Hematopoietic multipotent progenitor cell treated with erythropoietin and hydrocortisone succinate and interleukin-3 and kit ligand, for 8 days (in vitro differentiated cells): ENCODE results near the gene HSD17B12.
"Not testable (repeated sequence)": the region's sequence is repeated elsewhere in the genome, so short reads cannot be mapped to it uniquely, and the experiment has no call there.

Experiments used
- DNase-seq: peaks from one replicate; pipeline ENCODE4 v3.0.0-alpha.2; 2015

The HSD17B12 gene

GRCh38 chr11:43748095-43748494 lies 67.6 kb downstream of the HSD17B12 start:
- DNase-seq, result no peak

GRCh38 chr11:43751726-43752125 lies 71.2 kb downstream of the HSD17B12 start:
- DNase-seq, result no peak

- no peak for DNase-seq
Observed at GRCh38 chr11:43756575-43756974, 76.0 kb downstream of the HSD17B12 start.

- no peak for DNase-seq
Observed at GRCh38 chr11:43758927-43759326, 78.4 kb downstream of the HSD17B12 start.

GRCh38 chr11:43760902-43761301 lies 80.4 kb downstream of the HSD17B12 start:
- no peak for DNase-seq

GRCh38 chr11:43765194-43765593 lies 84.7 kb downstream of the HSD17B12 start:
- no peak for DNase-seq

- not testable (repeated sequence) for DNase-seq
Observed at GRCh38 chr11:43768654-43769053, 88.1 kb downstream of the HSD17B12 start.

GRCh38 chr11:43770173-43770572 lies 89.6 kb downstream of the HSD17B12 start:
- no peak for DNase-seq

GRCh38 chr11:43772733-43773132 lies 92.2 kb downstream of the HSD17B12 start:
- DNase-seq, result no peak

GRCh38 chr11:43774786-43775185 lies 94.2 kb downstream of the HSD17B12 start:
- no peak for DNase-seq

GRCh38 chr11:43779306-43779705 lies 98.8 kb downstream of the HSD17B12 start:
- DNase-seq, result no peak

- no peak for DNase-seq
Observed at GRCh38 chr11:43784301-43784700, 103.8 kb downstream of the HSD17B12 start.

- DNase-seq, result no peak
Observed at GRCh38 chr11:43784866-43785265, 104.3 kb downstream of the HSD17B12 start.

GRCh38 chr11:43785318-43785717 lies 104.8 kb downstream of the HSD17B12 start:
- no peak for DNase-seq

GRCh38 chr11:43786016-43786415 lies 105.5 kb downstream of the HSD17B12 start:
- no peak for DNase-seq

- DNase-seq, result no peak
Observed at GRCh38 chr11:43787824-43788223, 107.3 kb downstream of the HSD17B12 start.

- peak; percentile 11 for DNase-seq
Observed at GRCh38 chr11:43788421-43788820, 107.9 kb downstream of the HSD17B12 start.

GRCh38 chr11:43789700-43790443 lies 109.3 kb downstream of the HSD17B12 start:
- no peak for DNase-seq

GRCh38 chr11:43790444-43790794 lies 109.9 kb downstream of the HSD17B12 start:
- DNase-seq, result no peak

- no peak for DNase-seq
Observed at GRCh38 chr11:43797337-43797736, 116.8 kb downstream of the HSD17B12 start.

- DNase-seq, result no peak
Observed at GRCh38 chr11:43797866-43798265, 117.3 kb downstream of the HSD17B12 start.

GRCh38 chr11:43802509-43802908 lies 122.0 kb downstream of the HSD17B12 start:
- peak; percentile 59 for DNase-seq

GRCh38 chr11:43803766-43804165 lies 123.2 kb downstream of the HSD17B12 start:
- DNase-seq, result no peak

- no peak for DNase-seq
Observed at GRCh38 chr11:43806976-43807375, 126.4 kb downstream of the HSD17B12 start.

GRCh38 chr11:43810929-43811596 lies 130.5 kb downstream of the HSD17B12 start:
- no peak for DNase-seq
